LoVo (cell line): Measurements from ENCODE around the gene TNIK.

Experiments used
- DNase-seq: peaks from one replicate; pipeline ENCODE4 v3.0.0-alpha.2; 2016; ENCODE audit warnings: low spot score

Gene TNIK

DNA sequence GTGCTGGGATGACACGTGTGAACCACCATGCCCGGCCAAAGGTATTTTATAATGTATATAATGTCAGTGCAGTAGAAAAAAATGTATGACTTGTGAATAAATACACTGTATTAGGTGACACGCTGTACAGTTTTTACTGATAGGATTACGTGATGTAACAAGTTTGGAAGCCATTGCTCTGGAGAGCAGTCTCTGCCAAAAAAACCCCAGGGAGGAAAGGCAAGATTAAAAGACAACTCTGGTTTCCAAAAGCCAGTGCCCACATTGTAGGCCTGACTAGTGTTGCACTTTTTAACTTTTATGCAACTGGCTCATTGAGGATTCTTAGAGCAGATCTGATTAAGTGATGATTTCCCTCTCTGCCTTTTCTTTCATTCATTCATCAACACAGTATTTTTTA, 371.7 kb downstream of the TNIK start:
- DNase-seq = no peak

DNA sequence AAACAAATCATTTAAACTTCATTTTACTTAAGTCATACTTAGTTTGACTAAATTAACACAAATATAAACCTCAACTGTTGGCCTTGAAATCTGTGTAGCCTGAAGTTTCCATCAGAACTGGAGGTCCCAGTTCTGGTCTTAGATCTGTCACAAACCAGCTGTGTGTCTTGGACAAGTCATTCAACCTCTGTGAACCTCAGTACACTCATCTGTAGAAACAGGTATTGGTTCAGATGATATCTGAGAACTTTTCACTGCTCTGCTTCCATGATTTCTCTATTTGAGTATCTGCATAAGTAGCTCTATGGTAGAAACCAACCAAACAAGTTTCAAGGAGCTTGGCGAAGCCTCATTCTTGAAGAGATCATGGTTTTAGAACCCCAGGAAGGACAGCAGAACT, 373.3 kb downstream of the TNIK start:
- no peak for DNase-seq

DNA sequence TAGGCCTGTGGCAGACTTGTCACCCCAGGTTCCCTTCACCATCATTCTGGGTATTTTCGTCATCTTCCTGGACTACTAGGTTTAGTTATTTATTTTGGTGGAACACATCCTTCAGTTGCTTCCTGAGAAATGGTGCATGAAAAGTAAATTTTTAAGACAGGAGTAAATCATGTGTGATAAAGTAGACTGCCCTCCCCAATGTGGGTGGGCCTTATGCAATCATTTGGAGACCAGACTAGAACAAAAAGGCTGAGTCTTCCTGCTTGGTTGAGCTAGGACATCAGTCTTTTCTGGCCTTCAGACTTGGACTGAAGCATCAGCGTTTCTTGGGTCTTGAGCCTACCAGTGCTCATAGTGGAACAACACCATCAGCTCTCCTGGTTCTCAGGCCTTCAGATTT, 382.9 kb downstream of the TNIK start:
- no peak for DNase-seq

DNA sequence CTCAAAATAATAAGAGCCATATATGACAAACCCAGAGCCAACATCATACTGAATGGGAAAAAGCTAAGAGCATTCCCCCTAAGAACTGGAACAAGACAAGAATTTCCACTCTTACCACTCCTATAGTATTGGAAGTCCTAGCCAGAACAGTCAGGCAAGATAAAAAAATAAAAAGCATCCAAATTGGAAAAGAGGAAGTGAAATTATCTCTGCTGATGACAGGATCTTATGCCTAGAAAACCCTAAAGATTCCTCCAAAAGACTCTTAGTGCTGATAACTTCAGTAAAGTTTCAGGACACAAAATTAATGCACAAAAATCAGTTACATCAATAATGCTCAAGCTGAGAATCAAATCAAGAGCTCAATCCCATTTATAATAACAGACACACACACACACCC, 387.8 kb downstream of the TNIK start:
- DNase-seq = no peak

DNA sequence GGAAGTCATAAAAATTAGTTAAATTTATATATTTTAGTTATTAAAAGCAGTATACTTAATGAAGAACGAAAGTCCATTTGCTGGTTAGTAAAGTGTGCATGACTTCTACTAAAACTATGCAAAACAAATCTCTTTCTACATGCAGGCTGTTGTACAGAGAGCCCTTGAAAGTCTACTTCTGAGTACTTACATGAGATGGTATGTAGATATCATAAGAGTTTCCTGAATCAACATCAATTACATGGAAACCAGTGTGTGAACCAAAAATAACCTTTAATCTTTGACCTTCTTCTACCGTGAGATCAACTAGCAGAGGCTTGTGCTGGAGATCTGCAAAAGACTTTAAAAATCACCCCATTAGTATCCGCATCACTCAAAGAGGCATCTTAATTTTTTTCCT, 391.5 kb downstream of the TNIK start:
- no peak for DNase-seq

DNA sequence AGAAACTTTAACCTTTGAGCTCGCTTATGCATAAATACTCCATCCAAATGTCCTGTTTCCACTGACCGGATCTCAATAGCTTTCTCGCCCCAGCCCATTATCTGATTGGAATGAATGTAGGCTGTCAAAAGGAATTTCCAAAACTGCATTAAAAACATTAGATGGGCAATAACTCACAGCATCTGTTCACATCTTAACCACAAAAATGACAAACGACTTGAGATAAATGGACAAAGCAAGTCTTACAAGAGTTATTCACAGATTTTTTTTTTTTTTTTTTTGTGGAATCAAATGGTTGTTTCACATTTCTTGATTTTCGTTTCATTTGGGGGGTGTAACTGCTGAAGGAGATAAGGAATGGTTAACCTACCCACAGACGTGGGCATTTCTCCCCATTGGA, 394.0 kb downstream of the TNIK start:
- no peak for DNase-seq

DNA sequence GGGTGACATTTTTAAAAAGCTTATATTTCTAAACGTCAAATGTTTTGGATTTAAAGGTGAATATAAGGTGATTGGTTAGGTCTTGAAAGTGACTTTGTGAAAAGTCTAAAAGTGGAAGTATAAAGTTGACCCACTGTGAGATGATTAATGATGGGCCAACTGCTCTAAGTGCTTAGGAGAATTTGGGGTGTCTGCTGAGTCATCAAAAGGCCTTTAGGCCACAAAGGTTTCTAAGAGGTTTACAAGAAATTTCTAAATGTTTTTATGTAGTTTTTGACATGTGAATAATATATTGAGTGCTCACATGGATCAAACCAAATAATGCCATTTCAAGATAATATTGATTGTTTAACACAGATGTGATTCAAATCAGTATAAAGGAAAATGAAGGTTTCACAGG, 394.5 kb downstream of the TNIK start:
- no peak for DNase-seq

DNA sequence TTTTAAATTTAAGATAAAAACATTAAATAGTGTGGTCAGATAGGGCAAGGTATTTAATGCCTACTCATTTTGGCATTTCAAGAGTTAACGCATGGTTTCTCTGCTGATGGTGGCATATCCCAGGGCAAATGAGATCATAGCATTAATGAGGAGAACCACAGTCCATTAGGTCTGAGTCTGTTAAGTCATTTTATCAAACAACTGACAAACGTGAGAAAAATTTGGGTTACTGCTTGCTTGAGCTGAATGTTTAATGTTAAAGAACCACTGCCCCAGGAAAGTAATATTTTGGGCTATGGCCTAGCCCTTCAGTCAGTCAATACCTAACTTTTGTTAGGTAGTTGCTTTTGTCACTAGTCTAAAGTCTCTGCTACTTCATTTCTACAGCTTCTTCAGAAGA, 395.7 kb downstream of the TNIK start:
- no peak for DNase-seq

- DNase-seq = no peak
Observed at GRCh38 chr3:171061749-171062148, 398.5 kb downstream of the TNIK start.

DNA sequence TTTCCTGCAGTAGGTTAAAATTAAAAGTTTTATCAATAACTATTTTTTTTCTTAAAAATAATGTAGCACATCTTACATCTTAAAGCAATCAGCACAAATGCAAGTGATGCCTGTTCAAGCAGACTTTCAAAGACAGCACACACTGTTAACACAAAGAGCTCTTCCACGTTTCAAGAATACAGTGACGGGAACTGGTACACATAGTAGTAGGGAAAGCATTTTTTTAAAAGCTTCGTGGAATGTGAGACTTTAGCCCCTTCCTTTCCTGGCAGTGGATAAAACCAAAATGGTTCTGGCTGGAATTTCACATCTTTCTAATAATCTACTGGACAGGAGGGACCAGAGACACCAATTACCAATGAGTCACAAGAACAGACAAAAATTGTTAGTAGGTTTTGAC, 400.2 kb downstream of the TNIK start:
- DNase-seq = no peak

GRCh38 chr3:171058873-171059603, 401.2 kb downstream of the TNIK start:
- DNase-seq = no peak

- no peak for DNase-seq
Observed at GRCh38 chr3:171058058-171058457, 402.1 kb downstream of the TNIK start.

GRCh38 chr3:171057072-171057471, 403.1 kb downstream of the TNIK start:
- DNase-seq = no peak

GRCh38 chr3:171056528-171056927, 403.7 kb downstream of the TNIK start:
- no peak for DNase-seq

DNA sequence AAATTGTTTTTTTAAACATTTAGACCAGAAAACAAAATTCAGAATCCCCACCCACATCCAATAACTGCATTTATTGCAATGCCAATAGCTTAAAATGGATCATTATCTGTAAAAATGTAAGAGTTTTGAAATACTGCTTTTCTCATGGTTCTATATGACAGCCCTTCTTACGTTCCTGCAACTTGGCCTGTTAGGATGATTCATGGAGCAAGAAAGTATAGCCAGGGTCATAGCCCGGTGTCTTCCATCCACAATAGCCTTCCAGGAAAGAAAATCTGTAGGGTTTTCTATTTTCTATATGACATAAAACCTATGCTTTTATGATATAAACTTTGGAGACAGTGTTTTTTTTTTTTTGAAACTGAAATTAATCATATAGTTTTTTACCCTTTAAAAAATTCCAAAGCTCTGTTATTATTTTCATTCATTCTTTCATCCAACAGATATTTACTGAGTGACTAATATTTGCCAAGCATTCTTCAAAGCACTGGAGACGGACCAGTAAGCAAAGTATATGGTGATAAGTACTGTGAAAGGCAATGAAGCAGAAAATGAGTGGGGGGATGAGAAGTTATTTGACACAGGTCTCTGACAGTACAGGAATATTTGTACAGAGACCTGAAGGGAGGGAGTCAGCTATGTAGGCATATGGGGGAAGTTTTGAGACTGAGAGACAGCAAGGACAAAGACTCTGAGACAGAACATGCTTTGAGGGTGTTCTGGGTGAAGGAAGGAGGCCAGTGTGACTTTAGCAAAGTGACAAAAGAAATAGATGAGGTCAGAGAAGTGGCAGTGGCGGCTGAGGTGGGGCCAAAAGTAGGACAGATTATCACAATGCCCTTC, 404.6 kb downstream of the TNIK start:
- peak; percentile 2 for DNase-seq

- no peak for DNase-seq
Observed at GRCh38 chr3:171054921-171055320, 405.3 kb downstream of the TNIK start.

DNA sequence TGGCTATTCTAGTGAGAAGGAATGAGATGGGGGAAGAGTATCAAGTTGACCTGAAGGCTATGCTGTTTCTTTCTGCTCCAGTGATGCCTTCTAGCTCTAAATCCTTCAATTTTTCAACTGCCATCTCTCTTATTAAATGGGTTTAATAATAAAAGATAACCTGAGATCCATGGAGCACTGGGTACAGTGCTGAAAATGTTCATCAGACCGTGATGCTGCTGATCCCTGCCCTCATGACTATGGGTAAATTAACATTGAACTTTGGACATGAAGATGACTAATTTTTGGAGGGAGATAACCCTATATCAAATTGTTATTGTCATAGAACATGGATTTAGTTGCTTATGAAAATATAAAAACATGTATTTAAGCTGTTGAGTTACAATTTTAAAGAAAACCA, 406.0 kb downstream of the TNIK start:
- no peak for DNase-seq

GRCh38 chr3:171049861-171050444, 410.3 kb downstream of the TNIK start:
- DNase-seq = peak; percentile 60

DNA sequence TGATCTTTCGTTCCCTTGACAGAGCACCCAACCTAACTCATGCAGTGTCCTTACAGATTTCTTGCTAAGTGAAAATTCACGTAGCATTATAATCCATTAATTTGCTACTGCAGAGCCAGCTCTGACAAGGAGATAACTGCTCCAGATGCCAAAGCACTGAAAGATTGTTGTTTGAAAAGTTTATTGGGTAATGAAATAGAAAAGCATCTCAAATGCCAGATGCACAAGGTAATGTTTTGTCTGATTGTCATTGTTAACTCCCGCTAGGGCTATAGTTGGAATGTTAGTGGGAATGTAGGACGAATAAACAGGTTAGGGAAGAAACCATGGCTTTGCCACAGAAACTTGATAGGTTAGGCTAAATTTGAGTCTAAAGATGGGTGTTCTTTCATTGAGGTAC, 413.4 kb downstream of the TNIK start:
- DNase-seq = no peak

DNA sequence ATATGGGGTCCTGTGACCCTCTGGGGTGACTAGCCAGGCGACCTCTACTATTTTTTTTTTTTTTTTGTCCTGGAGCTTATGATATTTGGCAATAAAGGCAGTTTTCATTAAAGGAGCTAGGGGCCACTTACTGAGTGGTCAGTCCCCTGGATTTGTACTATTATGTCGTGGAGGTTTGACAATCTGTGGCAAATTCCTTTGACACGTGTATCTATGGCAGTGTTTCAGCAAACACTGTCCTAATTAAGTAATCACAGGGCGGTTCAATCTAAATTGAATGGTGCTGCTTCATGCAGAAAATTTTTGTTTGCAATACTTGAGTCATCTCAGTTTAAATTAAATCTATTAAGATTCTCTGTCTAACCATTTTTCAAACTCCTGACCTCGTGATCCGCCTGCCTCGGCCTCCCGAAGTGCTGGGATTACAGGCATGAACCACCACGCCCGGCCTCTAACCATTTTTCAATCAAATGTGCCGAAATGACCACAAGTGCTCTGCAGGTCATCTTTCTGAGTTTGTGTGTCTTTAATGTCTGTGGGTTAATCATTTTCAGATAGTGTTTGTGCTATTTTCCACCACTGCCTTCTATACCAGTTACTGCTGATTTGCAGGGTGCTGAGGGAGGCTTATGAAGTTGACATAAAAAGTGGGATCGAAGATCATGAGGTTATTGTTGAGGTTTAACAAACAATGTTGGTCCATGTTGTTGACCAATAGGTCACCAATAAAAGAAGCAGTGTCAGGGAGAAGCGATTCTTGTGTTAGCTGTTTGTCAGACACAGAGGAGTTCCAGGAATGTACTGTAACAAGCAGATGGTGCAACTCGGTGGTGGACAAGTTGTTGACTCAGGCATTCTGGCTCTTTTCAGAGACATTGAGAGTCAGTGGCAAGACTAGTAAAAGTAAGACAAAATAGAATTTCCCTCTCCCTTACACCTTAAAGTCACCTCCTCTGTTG, 415.1 kb downstream of the TNIK start:
- peak; percentile 3 for DNase-seq

DNA sequence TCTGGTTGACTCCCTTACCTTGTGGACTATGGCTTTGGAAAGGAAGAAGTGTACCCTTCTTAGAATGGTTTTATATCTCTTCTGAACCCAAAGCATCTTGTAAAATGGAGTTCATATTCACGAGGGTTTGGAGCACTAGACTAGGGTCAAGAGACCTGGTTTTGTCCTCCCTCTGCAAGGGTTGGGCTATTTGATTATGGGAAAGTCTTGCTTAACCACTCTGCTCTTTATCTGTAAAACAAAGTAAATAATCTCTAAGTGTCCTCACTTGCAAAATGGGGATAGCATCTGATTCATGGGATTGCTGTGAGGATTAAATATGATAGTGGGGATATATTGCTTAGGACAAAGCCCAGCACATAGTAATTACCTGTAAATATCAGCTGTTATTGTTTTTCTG, 415.8 kb downstream of the TNIK start:
- DNase-seq = no peak

DNA sequence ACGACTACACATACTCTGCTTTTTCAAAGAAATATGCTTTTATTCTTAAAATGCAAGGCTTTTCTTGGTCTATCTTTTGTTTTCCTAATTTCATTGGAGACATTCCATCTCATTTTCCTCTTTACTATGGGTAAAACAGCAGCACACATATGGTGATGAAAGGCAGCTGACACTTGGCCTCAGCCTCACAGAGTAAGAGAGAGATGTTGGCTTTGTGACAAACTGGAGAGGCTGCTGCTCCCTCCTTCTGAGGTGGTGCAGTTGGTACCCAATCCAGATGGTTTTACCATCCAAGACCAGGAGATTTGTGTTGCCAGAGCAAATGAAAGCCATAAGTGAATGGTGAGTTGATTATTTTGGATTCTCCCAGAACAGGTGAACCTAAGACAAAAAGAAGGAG, 420.5 kb downstream of the TNIK start:
- DNase-seq = no peak
